Left renal cortex interstitium (tissue), 4 donors: Measurements from ENCODE around the gene RMND5B. TPM values are rescaled to one million over a fixed set of nuclear protein-coding genes. Genes with fewer than 3 reads are reported as not detected.
A peak's percentile ranks its signal among the peaks of the same experiment; 100 is the strongest.

Source experiments
- DNase-seq, 4 donors: peaks; one replicate each; pipeline ENCODE4 v3.0.0-alpha.2; 2013; ENCODE audit warnings: low read depth in 4 of 4, low spot score in 2 of 4, missing footprints in 1 of 4
- polyA plus RNA-seq, 4 donors: library from polyadenylated mRNA; unstranded; fragments of 120-200 nt; gene quantifications; one replicate each; pipeline ENCODE4 v1.2.1, GENCODE V29; 2013; ENCODE audit not compliant: insufficient read length in 4 of 4

Gene RMND5B
- polyA plus RNA-seq, 4 donors, result 30.8 to 39.6 (median 34.7) TPM

GRCh38 chr5:178113141-178113787, 17.6 kb upstream of the RMND5B start, which contains the start of gene N4BP3:
TSS of gene N4BP3 (plus strand) at chr5:178113532. CDS start at chr5:178119584, 6,052 bp downstream.
- peak in 1 of 4 donors; percentile 62 for DNase-seq

GRCh38 chr5:178113841-178114324, 16.9 kb upstream of the RMND5B start:
- no peak for DNase-seq

GRCh38 chr5:178114325-178115135, 16.3 kb upstream of the RMND5B start:
- no peak for DNase-seq

GRCh38 chr5:178115136-178115813, 15.5 kb upstream of the RMND5B start:
- DNase-seq, result no peak

GRCh38 chr5:178115814-178116142, 15.0 kb upstream of the RMND5B start:
- DNase-seq, result no peak

GRCh38 chr5:178116143-178116885, 14.5 kb upstream of the RMND5B start:
- DNase-seq, result no peak

- no peak for DNase-seq
Measured at GRCh38 chr5:178117923-178118701, 12.7 kb upstream of the RMND5B start.

- no peak for DNase-seq
Measured at GRCh38 chr5:178119915-178120606, 10.8 kb upstream of the RMND5B start.

GRCh38 chr5:178120607-178121357, 10.0 kb upstream of the RMND5B start:
- peak; percentile 43 to 85 (median 72) for DNase-seq

GRCh38 chr5:178121391-178122276, 9.2 kb upstream of the RMND5B start:
- DNase-seq, result no peak

- DNase-seq, result no peak
Measured at GRCh38 chr5:178122346-178122745, 8.5 kb upstream of the RMND5B start.

GRCh38 chr5:178123094-178123965, 7.5 kb upstream of the RMND5B start:
- no peak for DNase-seq

GRCh38 chr5:178123966-178124925, 6.6 kb upstream of the RMND5B start:
- no peak for DNase-seq

GRCh38 chr5:178125253-178125906, 5.4 kb upstream of the RMND5B start:
- DNase-seq, result no peak

- DNase-seq, result no peak
Measured at GRCh38 chr5:178126556-178126955, 4.3 kb upstream of the RMND5B start.
